GM18520 (cell line): Measurements from ENCODE around the gene GSK3A.

Experiments used
- ATAC-seq: cut with Tn5 transposase; IDR thresholded peaks from one replicate; pipeline ENCODE4 v1.9.1; 2021; ENCODE audit not compliant: unreplicated experiment

The GSK3A gene

DNA sequence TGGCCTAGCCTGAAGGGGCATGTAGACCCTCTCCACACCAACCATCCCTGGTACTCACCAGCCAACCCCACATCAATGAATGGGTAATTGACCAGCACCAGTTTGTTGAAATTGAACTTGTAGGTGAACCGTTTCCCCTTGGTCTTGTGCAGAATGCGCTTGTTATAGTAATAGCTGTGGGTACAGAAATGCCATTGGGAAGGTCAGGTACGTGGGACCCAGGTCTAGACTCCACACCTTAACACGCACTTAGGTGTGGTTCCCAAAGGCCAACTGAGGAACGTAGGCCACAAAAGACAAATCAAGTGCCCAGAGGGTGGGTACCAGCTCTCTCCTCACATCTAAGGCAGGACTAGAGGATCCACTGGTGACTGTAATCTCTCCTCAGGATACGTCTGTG, 7.4 kb upstream of the GSK3A start:
- no peak for ATAC-seq

DNA sequence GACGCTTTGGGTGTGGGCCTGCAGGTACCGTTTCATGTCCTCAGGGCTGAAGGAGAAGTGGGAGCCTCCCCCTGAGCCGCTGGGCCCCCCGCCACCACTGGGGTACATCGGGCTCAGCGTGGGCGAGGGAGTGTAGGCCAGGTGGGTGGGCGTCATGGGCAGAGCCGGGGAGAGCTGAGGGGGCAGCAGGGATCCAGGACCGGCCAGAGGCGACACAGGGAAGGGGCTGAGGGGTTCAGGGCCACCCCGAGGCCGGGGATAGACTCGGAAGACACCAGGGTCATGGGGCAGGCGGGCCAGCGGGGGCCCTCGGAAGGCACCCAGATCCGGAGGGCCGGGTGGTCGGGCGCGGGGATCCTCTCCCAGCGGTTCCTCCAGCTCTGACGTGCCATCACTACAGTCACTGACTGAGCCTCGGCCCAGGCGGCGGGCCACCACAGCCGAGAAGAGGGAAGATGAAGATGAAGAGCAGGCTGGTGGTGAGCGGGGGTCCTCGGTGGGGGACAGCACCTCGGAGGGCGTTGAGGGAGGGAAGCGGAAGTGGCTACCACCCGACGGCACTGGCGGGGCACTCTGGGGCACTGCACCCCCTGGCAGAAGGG, 6.8 kb upstream of the GSK3A start:
- no peak for ATAC-seq

- ATAC-seq, result no peak
These were observed 6.1 kb upstream of the GSK3A start for GRCh38 chr19:42248270-42249148.

DNA sequence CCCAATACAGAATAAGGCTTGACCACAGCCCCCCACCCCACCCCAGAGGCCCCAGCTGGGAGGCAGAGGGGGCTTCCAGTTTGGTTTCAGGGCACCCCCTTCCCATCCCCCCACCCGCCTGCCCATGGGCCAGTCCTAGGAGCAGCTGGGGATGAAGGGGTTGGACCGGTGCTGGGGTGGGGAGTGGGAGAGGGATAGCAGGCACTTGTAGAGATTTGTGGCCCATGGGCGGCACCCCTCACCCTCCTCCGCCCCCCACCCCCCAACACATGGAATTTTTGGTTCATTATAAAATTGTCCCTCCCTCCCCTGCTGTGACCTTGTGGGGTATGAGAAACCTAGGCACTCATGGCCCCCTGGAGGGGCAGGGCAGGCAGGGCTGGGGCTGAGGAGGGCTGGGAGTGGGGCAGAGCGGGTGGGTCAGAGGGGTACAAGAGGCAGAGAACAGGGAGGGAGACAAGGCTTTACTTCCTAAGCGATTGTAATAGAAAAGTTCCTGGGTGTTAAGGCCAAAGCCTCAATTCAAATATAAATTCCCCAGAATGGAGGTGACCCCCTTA, 5.3 kb upstream of the GSK3A start:
- ATAC-seq, result no peak

DNA sequence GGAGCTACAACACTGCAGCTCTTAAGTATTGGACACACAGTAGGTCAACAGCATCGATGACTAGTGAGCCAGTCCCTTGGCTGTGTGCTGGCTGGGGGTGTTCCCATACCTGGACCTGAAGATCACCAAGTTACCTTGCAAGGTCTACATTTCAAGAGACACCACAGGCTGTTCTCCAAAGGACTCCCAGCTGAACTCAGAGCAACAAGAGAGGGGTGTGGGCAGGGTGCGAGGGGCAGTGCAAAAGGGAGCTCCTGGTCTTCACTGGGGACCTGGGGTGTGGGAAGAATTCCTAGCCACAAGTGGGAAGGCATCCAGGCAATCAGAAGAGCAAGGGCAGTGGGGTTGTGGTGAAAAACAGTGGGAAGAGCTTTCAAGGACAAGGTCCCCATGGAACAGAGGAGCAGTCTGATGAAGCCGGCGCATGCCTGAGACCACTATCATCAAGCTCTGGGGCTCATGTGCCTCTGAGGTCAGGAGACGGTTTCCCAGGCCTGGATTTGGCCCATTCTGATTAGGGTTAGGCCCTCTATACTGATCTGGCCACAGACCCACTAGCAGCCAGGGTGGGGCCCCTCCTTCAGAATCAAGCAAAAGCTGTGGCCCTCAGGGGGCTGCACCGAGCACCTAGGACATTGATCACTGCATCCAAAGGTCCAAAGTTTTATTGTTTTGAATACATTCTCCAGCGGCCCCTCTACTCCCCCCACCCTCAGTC, 4.7 kb upstream of the GSK3A start:
- no peak for ATAC-seq

DNA sequence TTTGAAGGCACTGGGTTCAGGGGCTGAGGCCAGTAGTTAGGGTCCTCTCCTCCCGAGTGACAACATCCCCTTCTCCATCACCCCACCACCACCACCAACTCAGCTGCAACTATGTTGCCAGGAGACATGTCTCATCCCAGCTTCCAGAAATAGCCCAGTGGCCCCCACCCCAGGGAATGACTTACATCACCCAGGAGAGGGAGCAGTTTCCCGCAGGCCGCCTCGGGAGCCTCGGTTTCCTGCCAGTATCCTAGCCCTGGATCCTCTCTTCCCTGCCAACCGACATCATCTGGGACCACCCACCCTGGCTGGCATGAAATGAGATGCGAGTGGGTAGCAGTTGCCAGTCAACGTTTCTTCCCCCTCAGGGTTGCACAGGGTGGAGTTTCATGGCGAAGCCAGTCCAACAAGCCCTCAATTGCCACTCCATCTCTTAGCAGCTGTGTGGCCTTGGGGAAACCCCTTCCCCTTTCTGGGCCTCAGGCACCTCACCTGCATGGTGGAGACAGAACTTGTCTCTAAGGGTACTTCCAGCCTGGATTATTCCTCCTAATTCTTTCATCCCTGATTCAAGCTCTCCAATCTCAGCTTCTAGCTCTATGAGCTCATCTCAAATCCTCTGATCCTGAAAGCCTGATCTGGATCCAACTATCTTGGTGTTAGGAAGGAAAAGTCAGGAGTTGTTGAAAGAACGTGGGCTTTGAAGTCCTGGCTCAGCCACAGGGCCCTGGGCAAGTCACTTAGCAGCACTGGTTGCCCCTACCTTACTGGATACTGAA, 3.9 kb upstream of the GSK3A start:
- no peak for ATAC-seq

DNA sequence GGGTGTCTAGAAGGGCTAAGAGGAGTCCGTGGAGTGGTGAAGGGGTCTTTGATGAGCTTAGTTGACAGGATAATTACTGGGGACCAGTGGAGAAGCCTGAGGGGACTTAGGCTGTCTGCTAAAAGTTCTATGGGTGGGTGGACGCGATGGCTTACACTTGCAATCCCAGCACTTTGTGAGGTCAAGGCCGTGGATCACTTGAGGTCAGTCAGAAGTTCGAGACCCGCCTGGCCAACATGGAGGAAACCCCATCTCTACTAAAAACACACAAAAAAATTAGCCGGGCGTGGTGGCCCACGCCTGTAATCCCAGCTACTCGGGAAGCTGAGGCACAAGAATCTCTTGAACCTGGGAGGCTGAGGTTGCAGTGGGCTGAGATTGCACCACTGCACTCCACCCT, 2.8 kb upstream of the GSK3A start:
- no peak for ATAC-seq

GRCh38 chr19:42244347-42245220, 2.2 kb upstream of the GSK3A start:
- peak; percentile 29 for ATAC-seq

DNA sequence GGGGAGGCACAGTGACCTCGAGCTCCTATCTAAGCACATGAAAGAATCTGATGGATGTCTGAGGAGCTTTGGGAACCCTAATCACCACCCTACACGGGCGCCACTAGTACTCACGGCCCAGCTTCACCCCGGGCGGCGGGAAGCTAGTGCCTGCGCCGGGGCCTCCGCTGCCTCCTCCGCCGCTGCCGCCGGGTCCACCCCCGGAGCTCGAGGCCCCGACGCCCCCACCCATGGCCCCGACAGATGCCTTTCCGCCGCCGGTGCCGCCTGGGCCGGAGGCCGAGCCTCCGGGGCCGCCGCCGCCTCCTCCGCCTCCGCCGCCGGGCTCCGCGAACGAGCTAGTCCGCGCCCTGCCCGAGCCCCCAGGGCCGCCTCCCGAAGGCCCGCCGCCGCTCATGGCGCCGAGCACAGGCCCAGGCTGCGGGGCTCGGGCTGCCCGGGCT, 312 bp downstream of the GSK3A start:
- ATAC-seq, result peak; percentile 1

- no peak for ATAC-seq
These were observed 1.1 kb downstream of the GSK3A start for GRCh38 chr19:42241279-42241678.

GRCh38 chr19:42239544-42240220, 2.7 kb downstream of the GSK3A start:
- no peak for ATAC-seq

DNA sequence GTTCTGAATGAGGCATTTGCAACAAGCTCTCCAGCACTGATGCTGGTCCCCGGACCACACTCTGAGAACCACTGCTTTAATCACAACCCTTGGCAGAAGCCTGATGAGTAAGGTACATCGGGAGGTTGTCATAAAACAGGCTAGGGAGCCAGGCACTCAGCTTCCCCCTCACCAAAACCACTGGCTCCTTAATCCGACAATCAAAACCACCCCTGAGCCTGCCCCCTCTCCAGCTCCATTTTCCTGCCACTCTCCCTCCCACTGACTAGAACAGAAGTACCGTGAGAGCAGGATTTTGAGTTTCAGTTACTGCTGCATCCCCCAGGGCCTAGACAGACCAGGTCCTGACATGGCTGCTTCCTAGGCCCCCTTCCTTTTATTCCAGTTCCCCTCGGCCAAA, 7.2 kb downstream of the GSK3A start:
- no peak for ATAC-seq

DNA sequence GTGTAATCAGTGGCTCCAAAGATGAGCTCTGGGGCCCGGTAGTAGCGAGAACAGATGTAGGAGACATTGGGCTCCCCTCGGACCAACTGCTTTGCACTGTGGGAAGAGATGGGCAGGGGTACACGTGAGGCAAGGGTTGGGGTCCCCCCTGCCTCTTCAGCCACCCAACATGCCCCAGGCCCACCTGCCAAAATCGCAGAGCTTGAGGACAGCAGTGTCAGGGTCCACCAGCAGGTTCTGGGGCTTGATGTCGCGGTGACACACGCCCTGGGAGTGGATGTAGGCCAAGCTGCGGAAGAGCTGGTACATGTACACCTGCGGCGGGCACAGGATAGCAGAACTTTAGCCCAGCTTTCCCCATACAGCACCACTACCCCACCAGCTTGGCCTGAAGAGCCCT, 8.0 kb downstream of the GSK3A start:
- no peak for ATAC-seq

DNA sequence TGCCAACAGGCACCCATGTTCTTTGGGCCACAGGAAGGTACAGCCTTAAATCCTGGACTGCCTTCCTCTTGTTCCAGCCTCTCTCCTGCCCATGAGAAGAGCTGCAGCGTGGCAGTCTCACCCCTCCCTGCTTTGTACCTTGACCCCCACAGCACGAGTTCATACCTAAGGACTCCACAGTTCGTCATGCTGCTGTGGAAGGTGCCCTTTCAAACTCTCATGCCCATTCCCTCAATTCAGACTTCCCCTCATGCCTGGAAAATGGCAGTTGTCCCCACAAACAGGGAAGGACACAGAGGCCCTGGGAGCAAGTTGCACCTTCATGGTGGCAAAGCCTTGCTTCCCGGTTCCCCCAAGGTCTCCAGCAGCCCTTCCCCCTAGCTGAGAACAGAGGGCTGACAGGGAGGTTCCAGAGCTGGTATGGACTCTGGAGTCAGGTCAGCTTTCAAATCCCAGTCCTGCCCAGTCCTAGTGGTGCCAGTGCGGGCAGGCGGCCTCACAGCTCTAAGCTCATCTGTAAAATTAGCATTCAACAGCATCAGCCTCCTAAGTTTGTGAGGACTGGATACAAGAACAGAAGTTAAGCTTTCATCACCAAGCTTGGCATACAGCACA, 8.6 kb downstream of the GSK3A start:
- no peak for ATAC-seq

GRCh38 chr19:42233106-42233505, 9.3 kb downstream of the GSK3A start:
- ATAC-seq, result no peak

DNA sequence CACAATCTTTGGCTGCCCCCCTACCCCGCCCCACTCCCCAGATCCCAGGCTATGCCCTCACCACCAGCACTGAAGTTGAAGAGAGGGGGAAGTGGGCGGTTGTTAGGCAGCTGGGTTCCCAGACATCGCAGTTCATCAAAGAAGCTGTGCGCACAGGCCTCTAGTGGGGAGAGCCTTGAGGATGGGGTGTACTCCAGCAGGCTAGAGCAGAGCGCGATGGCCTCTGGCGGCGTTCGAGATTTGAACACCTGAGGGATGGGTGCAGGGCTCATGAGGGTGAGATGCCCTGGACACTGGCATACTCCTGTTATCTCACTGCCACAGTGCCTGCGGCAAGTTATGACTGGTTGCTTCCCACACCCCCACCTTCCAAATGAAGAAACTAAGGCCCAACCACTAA, 10.0 kb downstream of the GSK3A start:
- no peak for ATAC-seq

GRCh38 chr19:42230571-42230970, 11.8 kb downstream of the GSK3A start:
- ATAC-seq, result no peak

DNA sequence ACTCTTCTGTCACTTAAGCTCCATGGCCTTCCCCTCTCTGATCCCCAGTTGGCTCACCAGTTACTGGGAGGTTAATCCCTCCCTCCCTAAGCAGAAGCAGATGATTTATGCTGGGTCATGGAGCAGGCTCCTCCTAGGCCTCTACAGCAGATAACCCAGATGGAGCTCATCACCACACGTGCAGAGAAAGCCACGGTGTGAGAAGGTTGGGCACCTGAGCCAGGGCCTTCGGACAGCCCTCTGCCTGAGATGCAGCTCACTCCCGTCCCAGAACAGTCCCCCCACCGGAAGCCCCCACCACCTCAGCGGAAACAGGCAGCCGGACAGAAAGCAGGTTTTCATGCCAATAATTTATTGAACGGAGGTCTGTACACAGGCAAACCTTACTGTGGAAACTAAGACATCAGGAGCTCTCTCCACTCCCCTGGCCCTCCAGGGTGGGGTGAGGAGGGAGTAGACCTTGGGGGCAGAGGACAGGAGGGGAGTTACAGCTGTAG, 12.5 kb downstream of the GSK3A start:
- ATAC-seq, result no peak
